HepG2 (cell line): ENCODE data around the gene MLC1. TPM values are rescaled to one million over a fixed set of nuclear protein-coding genes. Genes with fewer than 3 reads are reported as not detected.

Experiments used
- ATAC-seq: fragments of 200-7000 bp; cut with Tn5 transposase; 3 replicates; pipeline ENCODE4 v1.9.1; 2020; ENCODE audit warnings: mild to moderate bottlenecking, moderate library complexity
- BruUV-seq: library from RNA; stranded (reverse); fragments of 400-500 nt; replicated peaks from 2 replicates; lab custom pipeline; 2021; lab: Mats Ljungman, UMichigan
- CTCF ChIA-PET: fragments of 300-600 bp; formaldehyde crosslinking; extraction: SDS; loops from one replicate; lab custom pipeline; 2021; ENCODE audit warnings: low total read pairs, inconsistent platforms, low intra/inter-chr PET ratio; lab: Yijun Ruan, JAX
- POLR2A ChIA-PET: fragments of 350-600 bp; sonication (Branson Sonifier 250); formaldehyde crosslinking; loops from one replicate; lab custom pipeline; 2020; ENCODE audit warnings: antibody characterized with exemption, inconsistent platforms; lab: Yijun Ruan, JAX
- DNase-seq: peaks from one replicate; pipeline ENCODE4 v3.0.0-alpha.2; 2015; ENCODE audit warnings: low spot score
- FAIRE-seq: peaks from 3 replicates; lab custom pipeline; 2011; peaks lifted over from hg19 to GRCh38; lab: Jason Lieb, UNC
- H2AFZ ChIP-seq: one replicate; pipeline ENCODE4 v1.6.1; 2011; ENCODE audit warnings: low read length, inconsistent platforms
- H3K27ac ChIP-seq: fragments of 300-600 bp; 3 replicates; pipeline ENCODE4 v1.8.0; 2011; ENCODE audit warnings: mixed run types, mild to moderate bottlenecking, mixed read lengths, low read length, inconsistent platforms; ENCODE audit not compliant: insufficient read depth; ENCODE audit errors: extremely low read length
- H3K27me3 ChIP-seq, 2 experiments: fragments of 200-600 bp in 1 of 2; 2 replicates in 1 of 2; 3 replicates in 1 of 2; pipeline versions ENCODE4 v1.6.0 to v1.8.0; 2011; ENCODE audit warnings: low read length in 2 of 2, mild to moderate bottlenecking in 2 of 2, moderate library complexity in 2 of 2, inconsistent platforms in 1 of 2; ENCODE audit not compliant: insufficient read depth in 2 of 2, control insufficient read depth in 1 of 2
- H3K36me3 ChIP-seq, 2 experiments: fragments of 200-600 bp in 1 of 2; replicated peaks in 1 of 2; 2 replicates in 1 of 2; 3 replicates in 1 of 2; pipeline versions ENCODE4 v1.5.1 to v1.8.0; 2011; ENCODE audit warnings: low read length in 2 of 2, inconsistent platforms in 1 of 2; ENCODE audit not compliant: insufficient read depth in 2 of 2, control insufficient read depth in 1 of 2
- H3K4me1 ChIP-seq: 2 replicates; pipeline ENCODE4 v1.5.1; 2012; ENCODE audit warnings: low read length, inconsistent platforms; ENCODE audit not compliant: insufficient read depth
- H3K4me2 ChIP-seq: 2 replicates; pipeline ENCODE4 v1.6.0; 2011; ENCODE audit warnings: low read depth, low read length, inconsistent platforms
- H3K4me3 ChIP-seq, 3 experiments: fragments of 200-600 bp in 1 of 3; sonication (generic), shearing (Covaris generic) in 1 of 3; replicated peaks in 1 of 3; 2 replicates each; pipeline ENCODE4 v1.5.1; 2011 to 2016; ENCODE audit warnings: low read length in 3 of 3, inconsistent platforms in 2 of 3, low read depth in 2 of 3, mild to moderate bottlenecking in 2 of 3, control low read depth in 1 of 3, mixed read lengths in 1 of 3; ENCODE audit not compliant: insufficient read depth in 1 of 3
- H3K79me2 ChIP-seq: one replicate; pipeline ENCODE4 v1.6.1; 2011; ENCODE audit warnings: low read length, inconsistent platforms; ENCODE audit not compliant: insufficient read depth
- H3K9ac ChIP-seq: 2 replicates; pipeline ENCODE4 v1.6.0; 2011; ENCODE audit warnings: mild to moderate bottlenecking, low read depth, low read length, inconsistent platforms; ENCODE audit not compliant: insufficient read depth
- H3K9me3 ChIP-seq: 2 replicates; pipeline ENCODE4 v1.5.1; 2012; ENCODE audit warnings: mild to moderate bottlenecking, low read length
- H4K20me1 ChIP-seq: 2 replicates; pipeline ENCODE4 v1.6.0; 2011; ENCODE audit warnings: inconsistent platforms, mild to moderate bottlenecking, low read length, moderate library complexity; ENCODE audit not compliant: insufficient read depth
- E2F5 ChIP-seq: sonication (generic); formaldehyde crosslinking; conservative IDR thresholded peaks from 2 replicates; pipeline ENCODE4 v1.4.0; 2020; ENCODE audit warnings: missing genetic modification reagents
- ZBTB33 ChIP-seq: sonication (generic); formaldehyde crosslinking; IDR thresholded peaks from 2 replicates; pipeline ENCODE4 v1.4.0; 2020; ENCODE audit warnings: missing genetic modification reagents
- ZNF264 ChIP-seq: sonication (generic); formaldehyde crosslinking; IDR thresholded peaks from 2 replicates; pipeline ENCODE4 v1.4.0; 2020; ENCODE audit warnings: missing genetic modification reagents
- ZNF331 ChIP-seq: sonication (generic); formaldehyde crosslinking; IDR thresholded peaks from 2 replicates; pipeline ENCODE4 v1.4.0; 2020; ENCODE audit warnings: missing genetic modification reagents
- ZNF784 ChIP-seq: sonication (generic); formaldehyde crosslinking; IDR thresholded peaks from 2 replicates; pipeline ENCODE4 v1.5.1; 2020; ENCODE audit warnings: missing genetic modification reagents, mild to moderate bottlenecking, borderline replicate concordance
- WGBS: methylation state at CpG from one replicate; pipeline ENCODE4 v1.1.6; 2017; ENCODE audit warnings: low lambda C conversion rate; 5-methylcytosine and 5-hydroxymethylcytosine counted together
- in situ Hi-C: cut with HindIII; loops from 2 replicates; pipeline ENCODE4 v1.10.0; 2017; ENCODE audit warnings: low pct_unique_long_range_greater_than_20kb; ENCODE audit not compliant: extremely low pct_ligation_motif_present
- intact Hi-C: fragments of 100-400 bp; cut with micrococcal nuclease; formaldehyde crosslinking; loops from one replicate; pipeline ENCODE4 v1.10.0; 2022; ENCODE audit not compliant: unreplicated experiment
- polyA plus RNA-seq, 8 experiments: library from polyadenylated mRNA; depleted of rRNA in 3 of 8; stranded (reverse) in 7 of 8; unstranded in 1 of 8; fragments of >200 nt; fragmentation: Illumina TruSeq in 4 of 8; extraction: Trizol in 4 of 8; gene quantifications; 2 replicates each; pipeline versions ENCODE4 v1.2.1 to v1.2.3, GENCODE V29; 2011 to 2016; ENCODE audit warnings: low read depth in 4 of 8, missing spikeins in 1 of 8, mixed read lengths in 1 of 8; ENCODE audit not compliant: insufficient read depth in 1 of 8
- total RNA-seq, 5 experiments: library from RNA; depleted of rRNA; stranded (reverse); fragments of >200 nt; fragmentation: Illumina TruSeq; extraction: Trizol; gene quantifications; 2 replicates each; pipeline ENCODE4 v1.2.3, GENCODE V29; 2016; ENCODE audit warnings: low read depth in 1 of 5

Gene MLC1
- total and polyA plus RNA-seq, 2 of the 13 experiments (the other 11 are each of a cell fraction or from before 2014, with no cell fraction given): not detected

- DNase-seq (no peak), FAIRE-seq (no peak), ATAC-seq (no peak)
- H2AFZ ChIP-seq: no peak overlapping the region
- in situ Hi-C loops (no loop called here), intact Hi-C loops (no loop called here)
- no peak overlapping the region for H3K4me3 ChIP-seq
- no peak overlapping the region for H3K27ac ChIP-seq
- peaks cover 25% of the 10 kb centered on the region for H3K4me1 ChIP-seq
- no peak overlapping the region for H3K9ac ChIP-seq
- no peaks in the 10 kb centered on the region for H3K36me3 ChIP-seq
- no TSS peak for BruUV-seq
- no peak overlapping the region for H3K4me2 ChIP-seq
- H3K79me2 ChIP-seq: no peaks in the 10 kb centered on the region
- TF ChIP-seq ZBTB33 (CRISPR knock-in tag): 0 out of 2 replicates have a peak, but pooled peaks have one; percentile 7
- TF ChIP-seq ZNF331: peak; percentile 93
- TF ChIP-seq ZNF784 (CRISPR knock-in tag): no peak
- WGBS: 31% methylated on average over 10 of the region's 10 CpGs
- ChIA-PET CTCF (no interaction called here), POLR2A (no interaction called here)
- peaks cover 0 to 2% of the 10 kb centered on the region in 2 experiments; a peak in 2 of 5 replicates for H3K27me3 ChIP-seq
- no peaks in the 10 kb centered on the region for H4K20me1 ChIP-seq
- no peaks in the 10 kb centered on the region for H3K9me3 ChIP-seq
Observed at GRCh38 chr22:50134481-50134880, 49.3 kb upstream of the MLC1 start.

- in situ Hi-C loops (no loop called here), intact Hi-C loops (no loop called here)
- no peaks in the 10 kb centered on the region for H3K9me3 ChIP-seq
- no TSS peak for BruUV-seq
- no peak overlapping the region for H3K4me2 ChIP-seq
- H3K9ac ChIP-seq: no peak overlapping the region
- H4K20me1 ChIP-seq: no peaks in the 10 kb centered on the region
- no peak overlapping the region for H3K27ac ChIP-seq
- ATAC-seq: no peak
- no peak overlapping the region for H2AFZ ChIP-seq
- H3K4me3 ChIP-seq: no peak overlapping the region
- H3K36me3 ChIP-seq: no peaks in the 10 kb centered on the region
- FAIRE-seq: no peak
- WGBS: no CpG with 5 or more reads among the region's 4 CpGs
- CTCF ChIA-PET: no interaction called here
- peak; percentile 99 for TF ChIP-seq ZNF264 (CRISPR knock-in tag)
- TF ChIP-seq E2F5: no peak
- no peaks in the 10 kb centered on the region for H3K79me2 ChIP-seq
- peaks cover 15% of the 10 kb centered on the region; the same call in 1 of the 2 replicates for H3K4me1 ChIP-seq
- peaks cover 0 to 16% of the 10 kb centered on the region in 2 experiments; a peak in 3 of 5 replicates for H3K27me3 ChIP-seq
- POLR2A ChIA-PET: no interaction called here
- DNase-seq: no peak
Observed at GRCh38 chr22:50131894-50132293, 46.7 kb upstream of the MLC1 start.
